Measurements from ENCODE around the gene MYO5C. TPM values are rescaled to one million over a fixed set of nuclear protein-coding genes. Genes with fewer than 3 reads are reported as not detected.
A peak's percentile ranks its signal among the peaks of the same experiment; 100 is the strongest.

The MYO5C gene
- total RNA-seq, 4 donors from 2014 or later = 1.2 to 4.3 (median 2.9) TPM

GRCh38 chr15:52328680-52329079, 33.1 kb upstream of the MYO5C start:
- in situ Hi-C loops (cut with MboI; ENCODE audit: low sequenced_read_pairs in 4 of 4) = loop anchor here (25.0 kb wide), 2 partner anchors 134 to 409 kb away; no protein-coding TSS in a partner anchor

GRCh38 chr15:52326756-52327155, 31.2 kb upstream of the MYO5C start:
- Histone ChIP-seq H3K9me3 (no peaks in the 10 kb centered on the region), H3K4me1 (peaks cover 13 to 19% of the 10 kb centered on the region in 2 donors), H3K36me3 (peaks cover 0 to 21% of the 10 kb centered on the region in 2 donors), H3K27me3 (no peaks in the 10 kb centered on the region), H3K4me3 (no peak overlapping the region), H3K27ac (no peak overlapping the region)
- in situ Hi-C loops (cut with MboI; ENCODE audit: low sequenced_read_pairs in 4 of 4) = loop anchor here (25.0 kb wide), 2 partner anchors 136 to 411 kb away; no protein-coding TSS in a partner anchor
- intact Hi-C loops (cut with DNase I; ENCODE audit: low total_unique reads) = no loop called here
- ATAC-seq = no peak
- TF ChIP-seq POLR2A (IDR thresholded peaks at IDR 0.05) = no peak
- TF ChIP-seq CTCF (IDR thresholded peaks at IDR 0.05 in 4 of 5, conservative IDR thresholded peaks at IDR 0.05 in 1 of 5) = no peak
- DNase-seq = no peak

More at GRCh38 chr15:52328680-52329079, 33.1 kb upstream of the MYO5C start:
- H3K4me1 ChIP-seq = peaks cover 13 to 20% of the 10 kb centered on the region in 2 donors
- peaks cover 0 to 21% of the 10 kb centered on the region in 2 donors for H3K36me3 ChIP-seq
- intact Hi-C loops (cut with DNase I; ENCODE audit: low total_unique reads) = no loop called here
- ATAC-seq = no peak
- H3K9me3 ChIP-seq = no peaks in the 10 kb centered on the region
- H3K4me3 ChIP-seq = no peak overlapping the region
- H3K27me3 ChIP-seq = no peaks in the 10 kb centered on the region
- no peak for DNase-seq
- TF ChIP-seq CTCF (IDR thresholded peaks at IDR 0.05 in 4 of 5, conservative IDR thresholded peaks at IDR 0.05 in 1 of 5) = no peak
- TF ChIP-seq POLR2A (IDR thresholded peaks at IDR 0.05) = no peak
- H3K27ac ChIP-seq = no peak overlapping the region

GRCh38 chr15:52324109-52324508, 28.5 kb upstream of the MYO5C start:
- Histone ChIP-seq H3K4me3 (no peak overlapping the region), H3K27me3 (no peaks in the 10 kb centered on the region), H3K9me3 (no peaks in the 10 kb centered on the region), H3K27ac (no peak overlapping the region), H3K36me3 (peaks cover 0 to 40% of the 10 kb centered on the region in 2 donors), H3K4me1 (peaks cover 8% of the 10 kb centered on the region in 2 donors)
- DNase-seq (no peak), ATAC-seq (no peak)
- TF ChIP-seq CTCF (IDR thresholded peaks at IDR 0.05 in 4 of 5, conservative IDR thresholded peaks at IDR 0.05 in 1 of 5) = no peak
- no peak for TF ChIP-seq POLR2A (IDR thresholded peaks at IDR 0.05)
- in situ Hi-C loops (cut with MboI; ENCODE audit: low sequenced_read_pairs in 4 of 4) (no loop called here), intact Hi-C loops (cut with DNase I; ENCODE audit: low total_unique reads) (no loop called here)

GRCh38 chr15:52318729-52319500, 23.3 kb upstream of the MYO5C start:
- intact Hi-C loops (cut with DNase I; ENCODE audit: low total_unique reads) = no loop called here
- Histone ChIP-seq H3K27me3 (no peaks in the 10 kb centered on the region), H3K9me3 (no peaks in the 10 kb centered on the region), H3K4me1 (no peaks in the 10 kb centered on the region), H3K4me3 (no peak overlapping the region), H3K27ac (peak overlapping the region in 1 of 4 donors; percentile 38), H3K36me3 (peaks cover 0 to 47% of the 10 kb centered on the region in 2 donors)
- ATAC-seq (peak; percentile 55 to 69), DNase-seq (peak; percentile 25 to 54)
- no peak for TF ChIP-seq POLR2A (IDR thresholded peaks at IDR 0.05)
- TF ChIP-seq CTCF (IDR thresholded peaks at IDR 0.05 in 4 of 5, conservative IDR thresholded peaks at IDR 0.05 in 1 of 5) = no peak
- in situ Hi-C loops (cut with MboI; ENCODE audit: low sequenced_read_pairs in 4 of 4) = no loop called here

Data from gastrocnemius medialis (tissue), 4 donors.